Measurements from ENCODE around the gene CATSPER1. TPM values are rescaled to one million over a fixed set of nuclear protein-coding genes. Genes with fewer than 3 reads are reported as not detected.

CATSPER1 gene
- total and polyA plus RNA-seq, 2 of the 13 experiments (the other 11 are each of a cell fraction or from before 2014, with no cell fraction given) = 0.17 TPM; not detected in 1

- TF ChIP-seq ZNF337 (CRISPR knock-in tag; IDR thresholded peaks at IDR 0.05; ENCODE audit: borderline replicate concordance, low read depth) (0 out of 2 replicates have a peak, but pooled peaks have one; percentile 39), ZNF468 (CRISPR knock-in tag; IDR thresholded peaks at IDR 0.05) (no peak), ARNTL (CRISPR knock-in tag; IDR thresholded peaks at IDR 0.05) (peak; percentile 60; the same call in 1 of the 2 replicates), SATB2 (CRISPR knock-in tag; IDR thresholded peaks at IDR 0.05) (no peak), CTCF (CRISPR knock-in tag; IDR thresholded peaks at IDR 0.05) (peak; percentile 44; the same call in 1 of the 2 replicates), SAFB2 (CRISPR knock-in tag; IDR thresholded peaks at IDR 0.05; ENCODE audit: borderline replicate concordance, low read depth) (no peak; the same call in 1 of the 2 replicates), ZNF256 (CRISPR knock-in tag; conservative IDR thresholded peaks at IDR 0.05) (peak; percentile 72), SRF (IDR thresholded peaks at IDR 0.05; ENCODE audit: low read depth, low read length) (peak; percentile 70; the same call in 1 of the 2 replicates), ZMYM2 (CRISPR knock-in tag; IDR thresholded peaks at IDR 0.05) (no peak), ZNF879 (CRISPR knock-in tag; IDR thresholded peaks at IDR 0.05) (no peak), ZNF230 (CRISPR knock-in tag; IDR thresholded peaks at IDR 0.05) (peak; percentile 98), WIZ (CRISPR knock-in tag; IDR thresholded peaks at IDR 0.05) (no peak; the same call in 1 of the 2 replicates), ZNF414 (CRISPR knock-in tag; IDR thresholded peaks at IDR 0.05) (peak; percentile 85; the same call in 1 of the 2 replicates), MXD1 (CRISPR knock-in tag; IDR thresholded peaks at IDR 0.05) (no peak), PAXIP1 (CRISPR knock-in tag; conservative IDR thresholded peaks at IDR 0.05) (peak; percentile 63), ZNF788 (CRISPR knock-in tag; IDR thresholded peaks at IDR 0.05; ENCODE audit: borderline replicate concordance) (peak; percentile 81; the same call in 1 of the 2 replicates), SOX6 (IDR thresholded peaks at IDR 0.05) (no peak), SOX6 (CRISPR knock-in tag; IDR thresholded peaks at IDR 0.05) (peak; percentile 44; the same call in 1 of the 2 replicates), KMT2B (CRISPR knock-in tag; IDR thresholded peaks at IDR 0.05) (peak; percentile 89), ZNF652 (CRISPR knock-in tag; IDR thresholded peaks at IDR 0.05; ENCODE audit: borderline replicate concordance, low read depth) (no peak), RBM39 (IDR thresholded peaks at IDR 0.05; ENCODE audit: low read depth, low read length, poor library complexity, severe bottlenecking) (peak; percentile 69), POLR2A (IDR thresholded peaks at IDR 0.05; ENCODE audit: insufficient read depth in 1 of 2, low read depth in 2 of 2, low read length in 2 of 2) (peak; percentile 87 to 90), NR2C2 (CRISPR knock-in tag; IDR thresholded peaks at IDR 0.05; ENCODE audit: borderline replicate concordance) (peak; percentile 100), PCBP1 (IDR thresholded peaks at IDR 0.05; ENCODE audit: borderline replicate concordance, low read depth, low read length) (no peak), ERF (CRISPR knock-in tag; IDR thresholded peaks at IDR 0.05) (peak; percentile 44)
These were observed 24.2 kb downstream of the CATSPER1 start, which contains the start of the genes BANF1 and EIF1AD (continued) for GRCh38 chr11:66001942-66002647.
